Activated T-cell treated with anti-CD3 and anti-CD28 coated beads, Interleukin-2, amount 50 U/mL, for 1 hour (primary cell): ENCODE measurements around the gene CACNB1.
"Not testable (repeated sequence)": the region's sequence is repeated elsewhere in the genome, so short reads cannot be mapped to it uniquely, and the experiment has no call there.

Source experiments
- DNase-seq: peaks from one replicate; pipeline ENCODE4 v3.0.0-alpha.2; 2020

The CACNB1 gene

DNA sequence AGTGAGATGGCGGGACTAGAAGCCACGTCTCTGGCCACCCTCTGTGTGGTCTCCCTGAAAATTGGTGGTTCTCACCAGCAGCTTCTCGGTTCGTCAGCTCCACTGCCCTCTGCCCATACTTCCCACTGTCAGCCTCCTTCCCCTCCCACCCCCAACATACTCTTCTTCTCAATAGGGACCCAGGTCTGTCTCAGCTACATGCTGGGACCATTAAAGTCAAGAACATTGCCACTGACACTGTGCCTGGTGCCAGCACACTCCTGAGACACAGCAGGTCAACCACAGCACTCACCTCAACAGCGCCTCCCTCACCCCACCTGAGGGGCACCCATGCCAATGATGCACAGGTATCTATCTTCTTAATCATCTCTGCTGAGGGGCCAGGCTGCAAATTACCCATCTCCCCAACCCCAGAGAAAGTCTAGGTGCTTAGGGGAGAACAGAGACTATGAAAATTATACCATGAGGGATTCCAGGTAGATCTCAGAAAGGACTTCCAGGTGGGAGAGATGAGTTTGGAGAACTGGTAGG lies 47.3 kb downstream of the CACNB1 start:
- peak; percentile 28 for DNase-seq

DNA sequence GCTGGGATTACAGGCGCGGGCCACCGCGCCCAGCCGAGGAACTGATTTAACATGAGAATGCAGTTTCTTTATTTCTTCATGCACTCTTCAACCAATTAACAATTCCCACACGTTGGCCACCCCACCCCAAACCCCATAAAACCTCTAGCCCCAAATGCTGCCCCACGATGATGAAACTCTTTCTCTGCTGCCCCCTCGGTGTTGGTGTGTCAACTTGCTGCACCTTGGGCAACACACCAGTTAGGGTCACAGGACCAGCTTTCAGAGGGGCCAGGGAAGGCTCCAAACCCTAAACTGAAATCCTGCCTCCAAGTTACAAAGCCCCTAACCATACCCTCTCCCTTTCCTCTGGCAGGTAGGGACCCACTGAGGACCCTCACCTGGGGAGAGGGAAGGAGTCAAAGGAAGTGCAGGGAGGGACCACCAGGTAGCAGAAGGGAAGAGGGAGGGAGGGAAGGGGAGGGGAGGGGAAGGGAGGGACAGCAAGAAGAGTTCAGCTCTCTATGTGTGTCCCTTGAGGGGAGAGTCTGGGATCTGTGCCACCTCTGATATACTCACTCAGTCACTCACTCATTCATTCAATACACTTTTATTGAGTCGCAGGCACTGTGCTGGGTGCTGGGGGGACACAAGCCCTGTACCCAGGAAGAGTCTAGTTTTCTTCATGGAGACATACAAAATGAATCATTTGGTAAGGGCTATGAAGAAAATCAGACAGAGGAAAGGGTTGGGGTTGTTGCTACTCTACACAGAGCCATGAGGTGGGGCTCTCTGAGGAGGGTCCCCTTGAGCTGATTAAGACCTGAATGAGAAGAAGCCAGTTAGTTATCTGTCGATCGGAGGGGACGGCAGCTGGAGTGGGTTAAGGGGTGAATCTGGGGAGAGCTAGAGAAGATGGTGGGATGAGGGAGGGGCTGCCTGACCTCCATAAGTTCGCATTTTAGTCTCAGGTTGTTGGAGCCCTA lies 50.0 kb downstream of the CACNB1 start:
- DNase-seq, result no peak

DNA sequence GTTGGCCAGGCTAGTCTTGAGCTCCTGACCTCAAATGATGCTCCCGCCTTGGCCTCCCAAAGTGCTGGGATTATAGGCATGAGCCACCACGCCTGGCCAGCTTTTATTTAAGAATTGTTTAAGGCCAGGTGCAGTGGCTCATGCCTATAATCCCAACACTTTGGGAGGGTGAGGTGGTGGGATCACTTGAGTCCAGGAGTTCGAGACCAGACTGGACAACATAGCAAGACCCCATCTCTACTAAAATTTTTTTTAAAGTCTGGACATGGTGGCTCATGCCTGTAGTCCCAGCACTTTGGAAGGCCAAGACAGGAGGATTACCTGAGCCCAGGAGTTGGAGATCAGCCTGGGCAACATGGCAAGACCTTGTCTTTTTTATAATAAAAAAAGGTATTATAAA lies 51.2 kb downstream of the CACNB1 start:
- DNase-seq, result no peak

DNA sequence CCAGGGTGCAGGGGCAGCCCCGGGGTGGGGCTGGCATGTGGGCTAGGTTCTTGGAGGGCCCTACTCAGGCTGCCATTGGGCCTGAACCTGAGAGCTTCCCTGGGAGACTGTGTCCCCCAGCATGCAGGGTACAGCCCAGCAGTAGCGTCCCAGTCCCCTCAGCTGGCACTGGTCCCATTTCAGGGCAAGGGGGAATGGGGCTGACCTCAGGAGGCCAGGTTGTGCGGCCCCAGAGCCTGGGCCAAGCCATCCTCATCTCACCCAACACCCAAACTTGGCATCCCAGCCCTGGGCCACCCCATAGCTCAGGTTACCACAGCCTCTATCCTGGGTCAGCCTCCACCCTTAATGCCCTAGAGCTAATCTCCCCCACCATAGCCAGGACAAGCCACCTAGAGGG lies 52.3 kb downstream of the CACNB1 start:
- no peak for DNase-seq

DNA sequence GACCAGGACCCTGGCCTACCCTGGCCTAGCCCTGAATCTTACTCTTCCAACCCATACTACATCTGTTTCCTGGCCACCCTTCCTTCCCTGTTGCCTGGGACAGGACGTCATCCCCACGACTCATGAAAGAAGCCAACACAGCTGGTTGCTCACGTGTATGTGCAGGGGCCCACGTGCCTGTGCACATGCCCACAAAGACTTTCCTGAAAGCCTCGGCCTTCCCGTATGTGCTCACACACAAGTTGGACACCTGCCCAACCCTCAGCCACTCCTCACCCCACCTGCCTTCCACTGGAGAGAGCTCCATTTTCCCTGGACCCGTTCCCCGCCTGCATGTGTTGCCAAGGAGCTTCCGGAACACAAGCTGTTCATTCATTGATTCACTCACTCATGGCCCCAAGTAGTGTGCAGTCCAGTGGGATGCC lies 53.0 kb downstream of the CACNB1 start:
- DNase-seq, result no peak

DNA sequence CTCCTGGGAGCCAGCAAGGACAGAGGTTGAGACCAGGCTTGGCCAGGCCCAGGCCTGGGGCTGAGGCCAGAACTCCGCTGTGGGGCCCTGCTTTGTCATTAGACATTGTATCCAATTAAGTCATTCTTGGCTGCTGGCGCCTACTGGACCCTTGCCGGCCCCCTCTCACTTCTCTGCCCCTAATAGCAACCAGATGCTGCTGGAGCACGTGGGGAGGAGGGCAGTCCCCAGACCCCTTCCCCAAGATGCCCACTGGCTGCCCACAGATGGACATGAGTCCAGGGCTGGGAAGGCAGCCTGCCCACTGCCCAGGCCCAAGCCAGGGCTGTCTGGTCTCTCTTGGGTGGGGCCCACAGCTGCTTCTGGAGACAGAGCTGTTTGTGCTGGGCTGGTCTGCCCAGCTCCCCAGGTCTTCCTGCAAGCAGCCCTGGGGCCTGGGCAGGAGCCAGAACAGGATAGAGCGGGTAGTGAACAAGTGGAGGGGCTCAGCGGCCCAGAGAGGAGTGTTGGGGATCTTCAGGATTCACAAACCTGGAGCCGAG lies 53.8 kb downstream of the CACNB1 start:
- DNase-seq, result no peak

DNA sequence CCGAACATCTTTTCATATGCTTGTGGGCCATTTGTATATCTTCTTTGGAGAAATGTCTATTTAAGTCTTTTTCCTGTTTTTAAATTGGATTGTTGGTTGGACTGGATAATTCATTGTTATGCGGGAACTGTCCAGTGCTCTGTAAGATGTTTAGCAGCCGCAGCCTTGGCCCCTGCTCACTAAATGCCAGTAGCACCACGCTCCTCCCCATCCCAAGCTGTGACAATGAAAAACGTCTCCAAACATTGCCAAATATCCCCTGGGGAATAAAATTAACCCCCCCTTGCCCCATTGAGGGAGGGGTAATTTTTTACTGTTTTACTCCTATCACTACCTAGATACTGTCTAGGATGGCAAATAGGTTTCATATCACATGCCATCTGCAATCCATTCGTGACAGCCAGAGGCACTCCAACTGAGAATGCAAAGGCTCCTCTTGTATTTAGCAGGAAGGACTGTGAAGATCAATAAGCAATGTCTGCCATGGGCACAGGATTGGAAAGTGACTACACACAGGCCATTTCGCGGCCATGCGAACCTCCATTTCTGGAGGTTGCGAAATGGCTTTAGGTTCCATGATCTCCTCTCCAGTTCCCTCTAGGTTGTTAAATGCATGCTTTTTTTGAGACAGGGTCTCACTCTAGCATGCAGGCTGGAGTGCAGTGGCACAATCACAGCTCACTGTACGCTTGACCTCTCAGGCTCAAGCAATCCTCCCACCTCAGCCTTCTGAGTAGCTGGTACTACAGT lies 55.4 kb downstream of the CACNB1 start:
- no peak for DNase-seq

DNA sequence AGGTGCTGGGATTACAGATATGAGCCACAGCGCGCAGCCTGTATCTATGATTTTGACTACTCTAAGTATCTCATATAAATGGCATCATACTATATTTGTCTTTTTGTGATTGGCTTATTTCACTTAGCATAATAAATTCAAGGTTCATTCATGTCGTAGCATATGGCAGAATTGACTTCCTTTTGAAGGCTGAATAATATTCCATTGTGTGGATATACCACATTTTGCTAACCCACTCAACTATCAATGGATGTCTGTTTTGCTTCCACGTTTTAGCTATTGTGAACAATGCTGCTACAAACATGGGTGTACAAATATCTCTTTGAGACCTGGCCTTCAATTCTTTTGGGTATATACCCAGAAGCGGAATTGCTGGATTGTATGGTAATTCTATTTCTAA lies 56.2 kb downstream of the CACNB1 start:
- DNase-seq, result no peak

DNA sequence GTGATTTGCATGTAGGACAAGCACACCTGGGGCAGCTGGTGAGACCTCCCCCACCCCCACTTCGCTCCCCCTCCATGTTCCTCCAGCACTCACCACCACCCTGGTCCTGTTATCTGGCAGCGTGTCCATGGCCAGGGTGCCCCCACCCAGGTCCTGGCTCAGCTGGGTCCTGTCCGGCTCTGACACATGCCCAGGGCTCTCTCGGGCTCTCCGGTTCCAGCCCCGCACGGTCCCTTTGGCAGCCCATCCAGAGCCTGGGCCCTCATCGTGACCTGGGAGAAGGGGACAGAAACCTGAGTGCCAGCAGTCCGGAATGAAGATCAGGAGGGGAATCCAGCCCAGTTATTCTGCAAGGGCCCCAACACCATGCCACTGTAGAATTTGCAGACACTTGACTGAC lies 57.9 kb downstream of the CACNB1 start:
- no peak for DNase-seq

DNA sequence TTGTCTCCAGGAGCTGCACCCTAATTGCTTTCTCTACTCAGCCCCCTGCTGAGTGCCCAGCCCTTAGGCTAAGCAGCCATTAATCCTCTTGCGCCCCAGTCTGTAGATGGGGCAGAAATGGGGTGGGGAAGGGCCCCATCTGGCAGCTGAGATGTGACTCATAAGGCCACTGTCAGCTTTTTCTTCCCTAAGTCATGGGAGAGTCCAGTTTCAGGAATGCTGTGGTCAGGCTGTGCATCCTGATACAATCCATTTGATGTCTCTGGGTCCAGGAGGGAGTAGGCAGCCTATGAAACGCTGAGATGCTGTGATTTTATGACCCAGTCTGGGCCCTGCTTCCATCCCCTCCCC lies 58.3 kb downstream of the CACNB1 start:
- DNase-seq, result no peak

DNA sequence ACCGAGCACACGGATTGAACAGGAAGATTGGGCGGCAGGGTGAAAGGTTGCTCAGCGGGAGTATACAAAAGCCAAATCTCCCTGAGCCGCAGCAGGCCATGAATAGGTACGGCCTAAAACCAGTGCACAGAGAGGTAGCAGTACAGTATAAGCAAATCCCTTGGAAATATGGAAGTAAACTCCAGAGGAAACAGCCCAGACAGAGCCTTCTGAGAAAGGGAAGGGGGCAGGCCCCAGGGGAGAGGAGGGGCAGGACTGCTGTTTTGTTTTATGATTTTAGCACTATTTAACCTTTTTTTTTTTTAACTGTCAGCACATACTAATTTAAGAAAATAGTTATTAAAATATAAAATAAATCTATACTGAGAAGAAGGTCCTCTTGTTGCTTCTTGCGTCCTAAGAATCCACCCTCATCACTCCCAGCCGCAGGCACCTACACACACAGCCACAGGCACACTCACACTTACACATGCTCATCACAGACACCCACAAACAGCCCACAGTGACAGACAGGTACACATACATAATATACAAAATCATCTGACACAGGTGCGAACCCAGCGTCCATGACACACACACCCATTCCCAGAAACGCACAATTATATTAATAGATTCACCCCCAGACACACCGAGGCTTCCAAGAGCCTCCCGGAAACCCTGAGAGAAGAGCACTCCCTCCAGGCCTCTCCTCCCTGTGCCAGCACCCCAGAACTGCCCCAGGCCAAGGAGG lies 58.9 kb downstream of the CACNB1 start:
- DNase-seq, result no peak

DNA sequence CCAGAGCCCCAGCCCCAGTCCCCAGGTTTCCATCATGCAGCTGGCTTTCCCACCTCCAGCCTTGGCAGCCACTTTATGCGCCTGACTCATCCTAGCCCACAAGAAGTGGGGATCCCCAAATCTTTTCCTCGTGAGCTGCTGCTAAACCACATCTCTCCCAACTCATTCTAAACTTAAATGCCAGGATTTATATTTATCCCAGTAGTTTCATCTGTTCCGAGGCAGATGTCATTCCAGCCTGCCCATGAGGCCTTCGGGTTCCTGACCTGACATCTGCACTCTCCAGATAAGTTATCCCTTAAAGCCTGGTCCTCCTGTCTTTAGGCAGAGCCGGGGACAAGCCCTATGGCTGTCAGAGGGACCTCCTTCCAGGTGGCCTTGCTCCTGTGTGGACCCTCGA lies 62.6 kb downstream of the CACNB1 start:
- DNase-seq, result no peak

DNA sequence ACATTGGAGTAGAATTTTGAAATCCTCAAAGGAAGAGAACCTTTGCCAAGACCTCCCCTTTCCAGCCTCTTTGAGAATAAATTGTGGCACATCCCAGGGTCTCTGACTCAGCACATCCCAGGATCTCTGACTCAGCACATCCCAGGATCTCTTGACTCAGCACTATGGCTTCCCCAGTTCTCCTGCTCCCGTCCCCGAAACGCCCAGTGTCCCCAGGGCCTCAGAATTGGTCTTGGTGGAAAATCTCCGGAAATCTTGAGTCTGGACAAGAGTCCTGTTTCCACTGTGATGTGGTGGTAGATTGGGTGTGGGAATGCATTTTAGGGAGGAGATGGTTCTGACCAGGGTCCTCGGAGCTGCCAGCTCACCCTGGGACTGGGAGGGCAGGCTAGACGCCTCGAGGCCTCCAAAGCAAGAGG lies 65.3 kb downstream of the CACNB1 start:
- no peak for DNase-seq

DNA sequence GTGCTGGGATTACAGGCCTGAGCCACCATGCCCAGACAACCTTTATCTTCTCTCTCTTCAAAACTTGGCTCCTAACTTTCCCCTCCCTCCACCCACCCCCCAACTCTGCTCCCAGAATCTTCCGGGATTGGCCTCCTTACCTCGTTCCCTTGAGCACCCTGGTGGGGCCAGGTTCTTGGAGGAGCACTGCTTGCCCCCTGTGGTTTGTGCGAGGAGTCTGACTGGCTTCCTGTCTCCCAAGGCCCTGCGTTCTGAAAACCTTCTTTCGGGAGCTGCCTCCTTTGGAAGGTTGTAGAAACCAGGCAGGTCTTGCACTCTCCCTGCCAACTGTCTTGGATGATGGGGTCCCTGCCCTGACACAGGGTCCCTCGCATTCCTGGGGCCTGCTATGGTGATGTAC lies 65.9 kb downstream of the CACNB1 start:
- no peak for DNase-seq

DNA sequence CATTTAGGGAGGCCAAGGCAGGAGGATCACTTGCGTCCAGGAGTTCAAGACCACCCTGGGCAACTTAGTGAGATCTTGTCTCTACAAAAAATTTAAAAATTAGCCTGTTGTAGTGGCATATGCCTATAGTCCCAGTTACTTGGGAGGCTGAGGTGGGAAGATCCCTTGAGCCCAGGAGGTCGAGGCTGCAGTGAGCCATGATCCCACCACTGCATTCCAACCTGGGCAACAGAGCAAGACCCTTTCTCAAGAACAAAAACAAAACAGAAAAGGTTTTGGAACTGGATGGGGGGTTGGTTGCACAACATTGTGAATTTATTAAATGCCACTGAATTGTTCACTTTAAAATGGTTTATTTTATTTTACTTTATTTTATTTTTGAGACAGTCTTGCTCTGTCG lies 67.3 kb downstream of the CACNB1 start:
- no peak for DNase-seq

DNA sequence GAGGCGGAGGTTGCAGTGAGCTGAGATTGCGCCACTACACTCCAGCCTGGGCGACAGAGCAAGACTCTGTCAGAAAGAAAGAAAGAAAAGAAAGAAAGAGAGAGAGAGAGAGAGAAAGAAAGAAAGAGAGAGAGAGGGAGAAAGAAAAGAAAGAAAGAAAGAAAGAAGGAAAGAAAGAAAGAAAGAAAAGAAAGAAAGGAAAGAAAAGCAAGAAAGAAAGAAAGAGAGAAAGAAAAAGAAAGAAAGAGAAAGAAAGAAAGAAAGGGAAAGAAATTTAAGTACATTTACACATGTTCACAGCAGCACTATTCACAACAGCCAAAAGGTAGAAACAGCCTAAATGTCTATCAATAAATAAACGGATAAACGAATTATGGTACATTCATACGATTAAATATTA lies 67.9 kb downstream of the CACNB1 start:
- not testable (repeated sequence) for DNase-seq

DNA sequence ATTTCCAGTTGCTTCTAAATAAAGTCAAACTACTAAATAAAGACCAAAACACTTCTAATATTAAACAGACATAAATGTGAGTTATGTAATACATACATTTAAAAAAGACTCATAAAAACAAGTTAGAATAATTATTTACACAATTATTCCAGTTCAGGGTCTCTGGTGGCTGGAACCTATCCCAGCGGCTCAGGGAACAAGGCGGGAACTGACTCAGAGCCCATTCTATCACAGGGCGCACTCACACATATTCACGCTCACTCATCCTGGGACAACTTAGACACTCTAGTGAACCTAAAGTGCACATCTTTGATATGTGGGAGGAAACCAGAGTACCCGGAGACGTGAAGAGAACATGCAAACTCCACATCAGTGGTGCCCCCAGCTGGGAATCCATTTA lies 71.0 kb downstream of the CACNB1 start:
- no peak for DNase-seq

DNA sequence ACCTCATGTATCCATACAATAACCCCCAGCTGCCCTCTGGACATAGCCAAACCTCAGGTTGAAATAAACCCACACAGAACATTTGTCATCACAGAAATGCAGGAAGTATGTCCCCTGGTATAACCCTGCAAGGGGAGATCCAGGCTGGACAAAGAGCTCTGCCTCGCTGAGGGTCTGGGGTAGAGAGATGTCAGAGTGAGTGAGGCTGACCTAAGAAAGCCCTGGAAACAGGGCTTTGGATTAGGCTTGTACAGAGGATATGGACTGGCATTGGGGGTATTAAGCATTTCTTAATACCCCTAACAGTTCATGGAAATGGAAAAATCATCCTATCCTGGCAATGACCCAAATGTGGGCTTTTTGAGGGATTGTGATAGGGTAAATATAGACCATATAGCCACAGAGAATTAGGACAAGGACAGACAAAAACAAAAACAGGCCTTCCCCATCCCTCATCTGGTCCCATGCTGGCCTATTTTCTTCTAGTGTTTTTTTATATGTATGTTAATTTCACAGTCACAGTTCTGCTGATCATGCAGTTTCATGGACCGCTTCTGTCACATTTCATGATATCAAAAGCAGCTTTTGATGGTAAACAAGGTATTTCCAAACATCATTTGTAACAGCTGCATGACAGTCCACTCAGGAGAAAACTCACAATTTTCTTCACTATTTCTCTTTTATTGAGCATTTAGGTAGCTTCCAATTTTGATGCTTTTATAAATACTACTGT lies 72.2 kb downstream of the CACNB1 start:
- DNase-seq, result no peak

DNA sequence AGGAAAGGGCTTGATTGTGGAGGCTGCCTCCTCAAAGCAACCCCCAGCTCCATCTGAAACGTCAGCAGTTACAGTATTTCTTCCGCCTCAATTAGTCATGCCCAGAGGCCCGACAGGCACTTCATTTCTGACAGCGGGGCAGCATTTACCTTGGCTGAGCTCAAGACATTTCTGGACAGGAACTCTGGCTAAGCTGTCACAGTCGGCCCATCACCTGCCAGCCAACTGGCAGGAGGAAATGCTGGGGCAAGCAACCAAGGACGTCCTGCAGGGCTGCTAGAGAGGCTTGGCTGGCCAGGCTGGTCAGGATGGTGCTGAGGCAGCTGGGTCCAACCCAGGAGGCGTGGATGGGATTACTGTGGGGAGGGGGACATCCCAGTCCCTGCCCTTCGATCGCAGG lies 73.8 kb downstream of the CACNB1 start:
- no peak for DNase-seq
